Measurements from ENCODE around the gene MPI. TPM values are rescaled to one million over a fixed set of nuclear protein-coding genes. Genes with fewer than 3 reads are reported as not detected.

Gene MPI
- total and polyA plus RNA-seq, 2 of the 8 experiments (the other 6 are each of a cell fraction or from before 2014, with no cell fraction given), result 31.0 to 74.8 TPM

Small RNA genes within 50 kb of the gene (microRNA-seq; reads per million reads assigned to microRNA genes)
- 0 to 0.61 reads per million in 2 experiments for gene MIR6882 (ENCODE audit: borderline microRNAs expressed in 2 of 2, borderline number of aligned reads in 2 of 2, borderline replicate concordance in 1 of 2)

Small RNA genes within 50 kb of the gene (small RNA-seq; reads per million reads assigned to genes)
- 1.7 reads per million, percentile 6 among the genes with 10 or more reads in this experiment for gene MIR6882 (ENCODE audit: insufficient read depth)

Other genes starting within 250 kb of the MPI start
- 49.1 and 50.8 TPM in 2 replicates for gene EDC3, start 194.0 kb upstream of the MPI start, total RNA-seq (2021; fragmentation: NEBNext Ultra II Directional; extraction: Animal tissue kit (Norgen Biotek cat#: 25700))
- 45.0 and 48.2 TPM in 2 replicates for gene EDC3, start 194.0 kb upstream of the MPI start, polyA plus RNA-seq (2011; rRNA removed)
- gene CYP1A1, start 164.5 kb upstream of the MPI start, total RNA-seq (2021; fragmentation: NEBNext Ultra II Directional; extraction: Animal tissue kit (Norgen Biotek cat#: 25700)), result 0.11 and 0.35 TPM in 2 replicates
- 0.22 and 0.32 TPM in 2 replicates for gene CYP1A1, start 164.5 kb upstream of the MPI start, polyA plus RNA-seq (2011; rRNA removed)
- not detected in 2 replicates for gene CYP1A2, start 141.2 kb upstream of the MPI start, total RNA-seq (2021; fragmentation: NEBNext Ultra II Directional; extraction: Animal tissue kit (Norgen Biotek cat#: 25700))
- not detected in 2 replicates for gene CYP1A2, start 141.2 kb upstream of the MPI start, polyA plus RNA-seq (2011; rRNA removed)
- 50.2 and 51.7 TPM in 2 replicates for gene CSK, start 108.0 kb upstream of the MPI start, total RNA-seq (2021; fragmentation: NEBNext Ultra II Directional; extraction: Animal tissue kit (Norgen Biotek cat#: 25700))
- 13.7 and 23.0 TPM in 2 replicates for gene CSK, start 108.0 kb upstream of the MPI start, polyA plus RNA-seq (2011; rRNA removed)
- not detected in 2 replicates for gene LMAN1L, start 77.2 kb upstream of the MPI start, total RNA-seq (2021; fragmentation: NEBNext Ultra II Directional; extraction: Animal tissue kit (Norgen Biotek cat#: 25700))
- gene LMAN1L, start 77.2 kb upstream of the MPI start, polyA plus RNA-seq (2011; rRNA removed), result not detected in 2 replicates
- gene CPLX3, start 63.4 kb upstream of the MPI start, total RNA-seq (2021; fragmentation: NEBNext Ultra II Directional; extraction: Animal tissue kit (Norgen Biotek cat#: 25700)), result not detected in 2 replicates
- gene CPLX3, start 63.4 kb upstream of the MPI start, polyA plus RNA-seq (2011; rRNA removed), result 0.17 and 0.27 TPM in 2 replicates
- 25.0 and 27.1 TPM in 2 replicates for gene ULK3, start 46.9 kb upstream of the MPI start, total RNA-seq (2021; fragmentation: NEBNext Ultra II Directional; extraction: Animal tissue kit (Norgen Biotek cat#: 25700))
- gene ULK3, start 46.9 kb upstream of the MPI start, polyA plus RNA-seq (2011; rRNA removed), result 34.4 and 52.2 TPM in 2 replicates
- gene SCAMP2, start 16.7 kb upstream of the MPI start, total RNA-seq (2021; fragmentation: NEBNext Ultra II Directional; extraction: Animal tissue kit (Norgen Biotek cat#: 25700)), result 40.3 and 41.7 TPM in 2 replicates
- gene SCAMP2, start 16.7 kb upstream of the MPI start, polyA plus RNA-seq (2011; rRNA removed), result 112 and 131 TPM in 2 replicates
- 56.1 and 57.1 TPM in 2 replicates for gene FAM219B, start 16.8 kb downstream of the MPI start, total RNA-seq (2021; fragmentation: NEBNext Ultra II Directional; extraction: Animal tissue kit (Norgen Biotek cat#: 25700))
- 66.6 and 91.3 TPM in 2 replicates for gene FAM219B, start 16.8 kb downstream of the MPI start, polyA plus RNA-seq (2011; rRNA removed)
- 367 and 373 TPM in 2 replicates for gene COX5A, start 48.0 kb downstream of the MPI start, total RNA-seq (2021; fragmentation: NEBNext Ultra II Directional; extraction: Animal tissue kit (Norgen Biotek cat#: 25700))
- gene COX5A, start 48.0 kb downstream of the MPI start, polyA plus RNA-seq (2011; rRNA removed), result 228 and 270 TPM in 2 replicates
- 19.4 and 19.8 TPM in 2 replicates for gene RPP25, start 66.7 kb downstream of the MPI start, total RNA-seq (2021; fragmentation: NEBNext Ultra II Directional; extraction: Animal tissue kit (Norgen Biotek cat#: 25700))
- 17.4 and 20.0 TPM in 2 replicates for gene RPP25, start 66.7 kb downstream of the MPI start, polyA plus RNA-seq (2011; rRNA removed)
- gene SCAMP5, start 105.5 kb downstream of the MPI start, total RNA-seq (2021; fragmentation: NEBNext Ultra II Directional; extraction: Animal tissue kit (Norgen Biotek cat#: 25700)), result 51.8 and 55.4 TPM in 2 replicates
- 94.7 and 96.4 TPM in 2 replicates for gene SCAMP5, start 105.5 kb downstream of the MPI start, polyA plus RNA-seq (2011; rRNA removed)
- gene PPCDC, start 133.5 kb downstream of the MPI start, total RNA-seq (2021; fragmentation: NEBNext Ultra II Directional; extraction: Animal tissue kit (Norgen Biotek cat#: 25700)), result 11.3 and 14.7 TPM in 2 replicates
- gene PPCDC, start 133.5 kb downstream of the MPI start, polyA plus RNA-seq (2011; rRNA removed), result 29.7 and 46.7 TPM in 2 replicates